Mesenchymal stem cell (in vitro differentiated cells and primary cell): ENCODE measurements around the gene LPP.

Experiments
- DNase-seq: peaks from one replicate; pipeline ENCODE4 v3.0.0-alpha.2; 2013
- H2AFZ ChIP-seq: one replicate; pipeline ENCODE4 v1.6.1; 2013; ENCODE audit warnings: low read depth, mild to moderate bottlenecking, control low read depth, inconsistent platforms, low read length, moderate library complexity
- H2AK5ac ChIP-seq: 2 replicates; pipeline ENCODE4 v1.6.1; 2013; ENCODE audit warnings: low read length, moderate library complexity, mild to moderate bottlenecking, inconsistent platforms; ENCODE audit not compliant: severe bottlenecking
- H2BK120ac ChIP-seq: one replicate; pipeline ENCODE4 v1.6.1; 2013; ENCODE audit warnings: low read depth, mild to moderate bottlenecking, inconsistent platforms, low read length, moderate library complexity
- H2BK12ac ChIP-seq, 2 experiments: one replicate each; pipeline ENCODE4 v1.6.1; 2013; ENCODE audit warnings: inconsistent platforms in 2 of 2, low read length in 2 of 2, mild to moderate bottlenecking in 2 of 2, moderate library complexity in 2 of 2, control low read depth in 1 of 2
- H2BK15ac ChIP-seq: one replicate; pipeline ENCODE4 v1.6.1; 2013; ENCODE audit warnings: mild to moderate bottlenecking, low read depth, inconsistent platforms; ENCODE audit not compliant: poor library complexity, severe bottlenecking
- H2BK5ac ChIP-seq: 2 replicates; pipeline ENCODE4 v1.6.1; 2013; ENCODE audit warnings: low read depth, mild to moderate bottlenecking, low read length, control low read depth, inconsistent platforms; ENCODE audit not compliant: poor library complexity, severe bottlenecking
- H3K14ac ChIP-seq, 2 experiments: one replicate each; pipeline ENCODE4 v1.6.1; 2013; ENCODE audit warnings: inconsistent platforms in 2 of 2, low read length in 2 of 2, control low read depth in 1 of 2, mild to moderate bottlenecking in 1 of 2, moderate library complexity in 1 of 2
- H3K18ac ChIP-seq, 2 experiments: one replicate each; pipeline ENCODE4 v1.6.1; 2013; ENCODE audit warnings: inconsistent platforms in 2 of 2, low read length in 2 of 2, control low read depth in 1 of 2, low read depth in 1 of 2, mild to moderate bottlenecking in 1 of 2
- H3K23ac ChIP-seq, 2 experiments: one replicate each; pipeline ENCODE4 v1.6.1; 2013; ENCODE audit warnings: inconsistent platforms in 2 of 2, low read length in 2 of 2, mild to moderate bottlenecking in 2 of 2, moderate library complexity in 2 of 2, control low read depth in 1 of 2
- H3K27ac ChIP-seq: 2 replicates; pipeline ENCODE4 v1.5.1; 2013; ENCODE audit warnings: mild to moderate bottlenecking, moderate library complexity, low read length, control low read depth, inconsistent platforms; ENCODE audit not compliant: poor library complexity, severe bottlenecking
- H3K27me3 ChIP-seq, 2 experiments: 2 replicates each; pipeline versions ENCODE4 v1.6.1 to v1.7.0; 2013; ENCODE audit warnings: low read length in 2 of 2, mild to moderate bottlenecking in 2 of 2, moderate library complexity in 2 of 2, control low read depth in 1 of 2, inconsistent platforms in 1 of 2; ENCODE audit not compliant: control insufficient read depth in 1 of 2, insufficient read depth in 1 of 2
- H3K36me3 ChIP-seq, 2 experiments: 2 replicates each; pipeline versions ENCODE4 v1.6.1 to v1.7.0; 2013; ENCODE audit warnings: low read length in 2 of 2, control low read depth in 1 of 2, inconsistent platforms in 1 of 2, low read depth in 1 of 2, mild to moderate bottlenecking in 1 of 2; ENCODE audit not compliant: insufficient read depth in 2 of 2, control insufficient read depth in 1 of 2
- H3K4ac ChIP-seq, 2 experiments: one replicate each; pipeline ENCODE4 v1.6.1; 2013; ENCODE audit warnings: inconsistent platforms in 2 of 2, low read length in 2 of 2, mild to moderate bottlenecking in 2 of 2, moderate library complexity in 2 of 2, control low read depth in 1 of 2, low read depth in 1 of 2
- H3K4me1 ChIP-seq: 2 replicates; pipeline ENCODE4 v1.6.1; 2013; ENCODE audit warnings: low read depth, low read length, control low read depth; ENCODE audit not compliant: control insufficient read depth, insufficient read depth
- H3K4me2 ChIP-seq: 2 replicates; pipeline ENCODE4 v1.6.1; 2013; ENCODE audit warnings: low read length, mild to moderate bottlenecking, inconsistent platforms; ENCODE audit not compliant: poor library complexity, severe bottlenecking
- H3K4me3 ChIP-seq, 2 experiments: 2 replicates each; pipeline versions ENCODE4 v1.5.1 to v1.7.0; 2013; ENCODE audit warnings: low read length in 2 of 2, mild to moderate bottlenecking in 2 of 2, control low read depth in 1 of 2, low read depth in 1 of 2; ENCODE audit not compliant: insufficient read depth in 1 of 2
- H3K79me1 ChIP-seq: replicated peaks from 2 replicates; pipeline ENCODE4 v1.6.1; 2013; ENCODE audit warnings: mild to moderate bottlenecking, control low read depth, low read length, inconsistent platforms; ENCODE audit not compliant: poor library complexity, severe bottlenecking
- H3K9ac ChIP-seq: 2 replicates; pipeline ENCODE4 v1.7.0; 2013; ENCODE audit warnings: mild to moderate bottlenecking, low read length, moderate library complexity
- H3K9me3 ChIP-seq: 2 replicates; pipeline ENCODE4 v1.7.0; 2013; ENCODE audit warnings: mild to moderate bottlenecking, low read length; ENCODE audit not compliant: control insufficient read depth
- H4K8ac ChIP-seq: one replicate; pipeline ENCODE4 v1.6.1; 2013; ENCODE audit warnings: inconsistent platforms, mild to moderate bottlenecking, low read length, moderate library complexity
- H4K91ac ChIP-seq: one replicate; pipeline ENCODE4 v1.6.1; 2013; ENCODE audit warnings: mild to moderate bottlenecking, low read length, inconsistent platforms
- WGBS: methylation state at CpG from one replicate; pipeline ENCODE4 v1.1.7; 2013; ENCODE audit warnings: mixed read lengths; 5-methylcytosine and 5-hydroxymethylcytosine counted together

LPP gene

DNA sequence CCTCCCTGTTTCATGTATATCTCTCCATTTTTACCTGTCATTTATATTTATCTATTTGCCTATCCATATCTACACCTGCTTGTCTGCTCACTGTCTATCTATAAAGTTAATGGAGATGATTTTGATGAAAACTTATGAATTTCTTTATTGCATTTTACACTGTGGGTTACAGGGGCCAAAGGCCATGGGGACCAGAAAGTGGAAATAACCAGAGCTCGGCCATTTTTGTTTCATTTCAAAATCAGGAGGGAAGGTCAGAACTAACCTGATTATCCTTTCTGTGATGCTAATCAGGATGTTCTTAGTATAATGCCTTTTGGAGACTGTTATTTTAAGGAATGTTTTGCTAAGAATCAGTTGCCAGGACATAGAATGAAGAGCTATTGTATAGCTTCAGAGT lies 147.2 kb downstream of the LPP start:
- Histone ChIP-seq H2BK120ac (no peak overlapping the region), H3K18ac (no peak overlapping the region), H3K14ac (no peak overlapping the region), H3K4me1 (no peaks in the 10 kb centered on the region), H2AFZ (no peak overlapping the region), H3K79me1 (peaks cover 27% of the 10 kb centered on the region), H3K9me3 (no peaks in the 10 kb centered on the region), H2BK15ac (no peak overlapping the region), H4K91ac (no peak overlapping the region), H3K36me3 (no peaks in the 10 kb centered on the region), H4K8ac (no peak overlapping the region), H3K23ac (no peak overlapping the region), H3K4ac (no peak overlapping the region), H3K27ac (no peak overlapping the region), H2BK5ac (no peak overlapping the region), H3K9ac (no peak overlapping the region), H3K4me3 (no peak overlapping the region), H3K27me3 (no peaks in the 10 kb centered on the region), H2AK5ac (no peak overlapping the region), H2BK12ac (no peak overlapping the region), H3K4me2 (no peak overlapping the region)
- WGBS = 94% methylated on average over 1 of the region's 1 CpG
- no peak for DNase-seq

DNA sequence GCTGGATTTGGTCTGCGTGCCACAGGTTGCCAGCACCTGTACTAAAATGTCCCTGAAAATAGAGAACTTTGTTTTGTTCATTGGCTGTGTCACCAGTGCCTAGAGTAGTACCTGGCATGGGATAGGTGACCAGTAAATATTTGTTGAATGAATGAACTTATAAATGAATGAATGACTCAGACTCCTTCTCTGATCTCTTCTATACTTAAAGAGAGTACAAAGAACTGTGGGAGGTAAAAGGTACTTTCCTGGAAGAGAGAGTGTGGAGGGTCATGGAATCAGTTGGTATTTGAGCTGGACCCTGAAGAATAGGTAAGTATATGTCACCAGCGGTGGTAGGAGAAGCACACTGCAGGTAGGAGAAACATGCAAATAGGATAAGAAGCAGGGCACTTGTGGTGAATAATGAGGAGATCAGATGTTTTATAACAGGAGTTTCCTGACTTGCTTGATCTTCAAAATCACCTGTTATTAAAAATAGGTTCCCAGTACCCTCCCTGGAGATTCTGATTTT lies 149.4 kb downstream of the LPP start:
- no peak overlapping the region for H2BK5ac ChIP-seq
- no peaks in the 10 kb centered on the region for H3K4me1 ChIP-seq
- H3K18ac ChIP-seq = peak overlapping the region in 1 of 2 experiments; percentile 17
- H2AFZ ChIP-seq = no peak overlapping the region
- peaks cover 0 to 3% of the 10 kb centered on the region in 2 experiments for H3K36me3 ChIP-seq
- H3K9ac ChIP-seq = no peak overlapping the region
- H2BK120ac ChIP-seq = no peak overlapping the region
- H3K14ac ChIP-seq = no peak overlapping the region
- no peaks in the 10 kb centered on the region for H3K27me3 ChIP-seq
- H2AK5ac ChIP-seq = no peak overlapping the region
- H2BK15ac ChIP-seq = no peak overlapping the region
- peaks cover 33% of the 10 kb centered on the region for H3K79me1 ChIP-seq
- no peak overlapping the region for H3K23ac ChIP-seq
- no peak overlapping the region for H4K8ac ChIP-seq
- 93% methylated on average over 2 of the region's 2 CpGs for WGBS
- H3K27ac ChIP-seq = no peak overlapping the region
- no peak overlapping the region for H3K4ac ChIP-seq
- H2BK12ac ChIP-seq = no peak overlapping the region
- no peaks in the 10 kb centered on the region for H3K9me3 ChIP-seq
- no peak overlapping the region for H4K91ac ChIP-seq
- no peak overlapping the region for H3K4me3 ChIP-seq
- no peak for DNase-seq
- no peak overlapping the region for H3K4me2 ChIP-seq

DNA sequence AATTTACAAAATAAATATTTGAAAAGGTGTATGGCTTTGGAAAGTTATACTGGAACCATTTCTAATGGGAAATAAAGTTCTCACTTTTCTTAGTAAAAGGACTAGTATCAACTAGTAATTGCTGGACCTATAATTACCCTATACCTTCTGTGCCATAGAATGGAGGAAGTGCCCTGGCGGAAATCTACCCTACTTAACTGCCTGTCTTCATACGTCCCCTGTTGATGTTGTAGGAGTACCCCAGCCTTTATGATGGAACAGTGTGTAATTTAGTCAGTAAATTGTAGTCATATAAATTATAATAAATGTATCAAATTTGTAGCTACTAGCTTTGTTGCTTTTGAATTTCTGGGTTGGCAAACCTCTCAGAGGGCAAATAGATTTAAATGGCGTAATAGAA lies 149.9 kb downstream of the LPP start:
- Histone ChIP-seq H3K23ac (no peak overlapping the region), H3K27ac (no peak overlapping the region), H3K14ac (no peak overlapping the region), H2BK120ac (no peak overlapping the region), H3K27me3 (no peaks in the 10 kb centered on the region), H2BK5ac (no peak overlapping the region), H4K91ac (no peak overlapping the region), H3K36me3 (peaks cover 0 to 3% of the 10 kb centered on the region in 2 experiments), H3K9me3 (no peaks in the 10 kb centered on the region), H3K18ac (no peak overlapping the region), H2AK5ac (no peak overlapping the region), H2BK15ac (no peak overlapping the region), H3K4me3 (no peak overlapping the region), H4K8ac (no peak overlapping the region), H3K79me1 (peaks cover 29% of the 10 kb centered on the region), H2BK12ac (no peak overlapping the region), H3K9ac (no peak overlapping the region), H3K4me1 (no peaks in the 10 kb centered on the region), H3K4me2 (no peak overlapping the region), H2AFZ (no peak overlapping the region), H3K4ac (no peak overlapping the region)
- no peak for DNase-seq
- over 99% methylated on average over 2 of the region's 3 CpGs for WGBS

DNA sequence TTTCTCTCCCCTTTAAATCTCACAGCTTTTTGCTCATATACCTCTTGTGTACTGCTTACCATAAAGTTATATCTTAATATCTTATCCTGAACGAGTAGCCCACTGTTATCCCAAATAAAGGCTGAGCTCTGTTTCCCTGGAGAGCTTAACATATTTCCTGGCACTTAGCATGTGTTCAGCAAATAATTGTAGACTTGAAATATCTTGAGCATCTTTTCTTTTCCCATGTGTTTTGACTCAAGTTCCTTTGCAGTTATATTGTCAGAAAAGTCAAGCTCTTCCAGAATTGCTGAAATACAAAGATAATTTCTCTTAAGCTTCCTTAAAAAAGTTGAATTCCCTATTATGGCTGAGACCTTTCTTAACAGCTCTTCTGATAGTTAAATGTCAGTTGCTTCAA lies 150.5 kb downstream of the LPP start:
- WGBS = 46% methylated on average over 1 of the region's 1 CpG
- Histone ChIP-seq H3K23ac (no peak overlapping the region), H3K79me1 (peaks cover 25% of the 10 kb centered on the region), H3K9me3 (no peaks in the 10 kb centered on the region), H4K8ac (no peak overlapping the region), H2AFZ (no peak overlapping the region), H2BK120ac (no peak overlapping the region), H2BK15ac (no peak overlapping the region), H3K4me1 (no peaks in the 10 kb centered on the region), H2AK5ac (no peak overlapping the region), H3K4ac (no peak overlapping the region), H4K91ac (no peak overlapping the region), H2BK12ac (no peak overlapping the region), H3K4me3 (no peak overlapping the region), H3K4me2 (no peak overlapping the region), H3K36me3 (peaks cover 0 to 3% of the 10 kb centered on the region in 2 experiments), H3K14ac (no peak overlapping the region), H3K27me3 (no peaks in the 10 kb centered on the region), H3K18ac (no peak overlapping the region), H2BK5ac (no peak overlapping the region), H3K9ac (no peak overlapping the region), H3K27ac (no peak overlapping the region)
- no peak for DNase-seq
